Thymus (tissue), 11 donors: ENCODE results near the gene RRBP1. TPM values are rescaled to one million over a fixed set of nuclear protein-coding genes. Genes with fewer than 3 reads are reported as not detected.

ENCODE experiments used
- DNase-seq, 9 donors: peaks; one replicate each; pipeline ENCODE4 v3.0.0-alpha.2; 2013; ENCODE audit warnings: low spot score in 9 of 9, low read depth in 6 of 9, missing footprints in 1 of 9
- H3K27ac ChIP-seq, 2 donors: one replicate each; pipeline ENCODE4 v1.5.1; 2013; ENCODE audit warnings: control low read depth in 1 of 2, low read depth in 1 of 2, low read length in 1 of 2, mild to moderate bottlenecking in 1 of 2, moderate library complexity in 1 of 2
- H3K27me3 ChIP-seq, 2 donors: one replicate each; pipeline ENCODE4 v1.5.1; 2013; ENCODE audit warnings: low read length in 1 of 2; ENCODE audit not compliant: control insufficient read depth in 2 of 2, insufficient read depth in 1 of 2
- H3K36me3 ChIP-seq, 2 donors: one replicate each; pipeline ENCODE4 v1.5.1; 2013; ENCODE audit warnings: low read length in 1 of 2, mild to moderate bottlenecking in 1 of 2, moderate library complexity in 1 of 2; ENCODE audit not compliant: control insufficient read depth in 2 of 2, insufficient read depth in 2 of 2
- H3K4me1 ChIP-seq, 2 donors: one replicate each; pipeline ENCODE4 v1.5.1; 2013; ENCODE audit warnings: low read length in 2 of 2; ENCODE audit not compliant: control insufficient read depth in 2 of 2, insufficient read depth in 2 of 2
- H3K4me3 ChIP-seq, 2 donors: one replicate each; pipeline ENCODE4 v1.5.1; 2013; ENCODE audit warnings: low read length in 2 of 2, control low read depth in 1 of 2, mild to moderate bottlenecking in 1 of 2
- H3K9me3 ChIP-seq, 2 donors: one replicate each; pipeline ENCODE4 v1.5.1; 2013; ENCODE audit warnings: low read length in 1 of 2, mild to moderate bottlenecking in 1 of 2; ENCODE audit not compliant: control insufficient read depth in 2 of 2, insufficient read depth in 1 of 2
- WGBS: extraction: QIAGEN DNeasy Blood & Tissue Kit; methylation state at CpG from one replicate; pipeline ENCODE4 v1.1.7; 2013; 5-methylcytosine and 5-hydroxymethylcytosine counted together
- polyA plus RNA-seq: library from polyadenylated mRNA; stranded (reverse); fragments of 200-250 nt; gene quantifications from one replicate; pipeline ENCODE4 v1.2.3, GENCODE V29; 2013
- total RNA-seq: library from RNA; stranded (reverse); fragments of 120-200 nt; gene quantifications from one replicate; pipeline ENCODE4 v1.2.4, GENCODE V29; 2013
- donor health status: healthy.

RRBP1 gene
- total and polyA plus RNA-seq, 2 donors: 20.7 to 24.2 TPM

DNA sequence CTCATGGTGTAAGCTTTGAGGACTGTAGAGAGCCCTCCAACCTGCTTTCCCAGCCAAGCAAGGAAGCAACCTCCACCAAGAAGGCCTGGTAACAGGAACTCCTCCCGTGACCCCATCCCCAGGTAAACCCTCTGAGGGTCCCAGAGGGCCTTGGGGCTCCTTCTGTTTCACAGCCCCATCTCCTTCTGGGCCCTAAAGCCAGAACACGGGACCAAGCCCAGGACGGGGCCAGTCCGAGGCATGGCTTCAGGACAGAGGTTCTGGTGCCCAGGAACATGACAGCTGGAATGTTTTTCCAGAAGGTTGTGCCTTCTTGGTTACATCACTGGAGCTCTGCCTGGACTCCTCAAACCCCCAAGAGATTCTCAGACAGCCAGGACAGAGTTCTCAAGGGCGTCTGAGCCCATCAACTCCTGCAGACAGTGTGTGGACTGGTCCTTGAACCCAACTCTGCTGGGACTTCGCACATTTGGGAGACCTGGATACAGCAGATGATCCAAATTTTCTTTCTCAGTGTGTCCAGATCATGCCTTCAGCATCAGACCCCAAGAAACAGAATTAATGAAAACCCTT lies 43.1 kb downstream of the RRBP1 start:
- WGBS: 99% methylated on average over 6 of the region's 6 CpGs
- no peak overlapping the region for H3K27ac ChIP-seq
- H3K4me1 ChIP-seq: peaks cover 6 to 32% of the 10 kb centered on the region in 2 donors

DNA sequence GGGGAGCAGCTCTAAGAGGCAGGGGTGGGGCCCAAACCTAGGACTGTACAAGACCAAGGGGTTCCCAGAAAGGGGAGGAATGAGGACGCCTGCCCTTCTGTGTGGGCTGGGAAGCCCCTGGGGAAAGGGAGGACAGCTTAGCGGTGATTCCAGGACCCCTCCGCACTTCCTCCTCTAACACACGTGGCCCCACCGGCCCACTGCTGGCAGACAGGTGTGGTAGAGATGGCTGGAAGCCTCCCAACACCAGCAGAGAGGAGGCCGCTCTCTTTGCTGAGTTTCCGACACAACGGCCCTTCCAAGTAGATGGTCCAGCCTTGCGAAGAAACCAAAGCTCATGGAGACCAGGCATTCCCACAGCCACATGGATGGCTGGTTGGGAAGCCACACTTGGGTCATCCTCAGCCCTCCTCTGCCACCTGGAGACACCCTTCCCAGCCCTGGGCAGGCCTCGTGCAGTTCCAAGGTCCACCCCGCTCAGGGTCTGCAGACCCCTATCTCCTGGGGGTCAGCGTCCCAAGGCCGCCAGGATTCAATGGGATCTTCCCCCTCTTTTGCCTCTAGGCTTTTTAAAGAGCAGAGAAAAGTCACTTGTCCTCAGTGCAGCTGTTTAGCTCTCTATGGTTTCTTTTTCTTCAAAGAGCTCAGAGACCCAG lies 43.9 kb downstream of the RRBP1 start:
- H3K27me3 ChIP-seq: no peaks in the 10 kb centered on the region
- WGBS: 94% methylated on average over 13 of the region's 13 CpGs
- peaks cover 6 to 33% of the 10 kb centered on the region in 2 donors for H3K4me1 ChIP-seq

More for the DNA sequence above, 43.1 kb downstream of the RRBP1 start:
- Histone ChIP-seq H3K4me3 (no peak overlapping the region), H3K36me3 (peaks cover 17 to 41% of the 10 kb centered on the region in 2 donors), H3K27me3 (no peaks in the 10 kb centered on the region), H3K9me3 (no peaks in the 10 kb centered on the region)
- DNase-seq: no peak

DNA sequence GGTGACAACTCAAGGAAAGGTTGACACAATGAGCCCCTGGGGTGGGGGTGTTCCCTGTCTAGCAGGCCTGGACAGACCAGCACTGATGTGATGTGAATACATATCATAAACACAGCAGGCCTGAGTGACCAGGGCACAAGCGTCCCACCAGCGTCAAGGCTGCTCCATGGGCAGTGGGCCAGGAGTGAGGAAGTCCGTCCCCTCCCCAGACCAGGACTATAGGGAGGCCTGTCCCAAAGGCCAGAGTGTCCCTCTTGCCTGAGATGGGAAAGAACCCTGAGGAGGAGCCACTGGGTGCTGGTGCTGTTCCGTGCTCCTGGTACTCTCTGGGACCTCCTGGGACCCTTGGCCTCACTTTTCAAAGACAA lies 44.6 kb downstream of the RRBP1 start:
- Histone ChIP-seq H3K36me3 (peaks cover 26 to 55% of the 10 kb centered on the region in 2 donors), H3K9me3 (no peaks in the 10 kb centered on the region), H3K27ac (no peak overlapping the region), H3K27me3 (no peaks in the 10 kb centered on the region), H3K4me1 (peaks cover 6 to 33% of the 10 kb centered on the region in 2 donors), H3K4me3 (no peak overlapping the region)
- DNase-seq: no peak
- 90% methylated on average over 4 of the region's 4 CpGs for WGBS

More for the DNA sequence above, 43.9 kb downstream of the RRBP1 start:
- no peak overlapping the region for H3K4me3 ChIP-seq
- no peak for DNase-seq
- no peak overlapping the region for H3K27ac ChIP-seq
- H3K9me3 ChIP-seq: no peaks in the 10 kb centered on the region
- peaks cover 19 to 50% of the 10 kb centered on the region in 2 donors for H3K36me3 ChIP-seq

DNA sequence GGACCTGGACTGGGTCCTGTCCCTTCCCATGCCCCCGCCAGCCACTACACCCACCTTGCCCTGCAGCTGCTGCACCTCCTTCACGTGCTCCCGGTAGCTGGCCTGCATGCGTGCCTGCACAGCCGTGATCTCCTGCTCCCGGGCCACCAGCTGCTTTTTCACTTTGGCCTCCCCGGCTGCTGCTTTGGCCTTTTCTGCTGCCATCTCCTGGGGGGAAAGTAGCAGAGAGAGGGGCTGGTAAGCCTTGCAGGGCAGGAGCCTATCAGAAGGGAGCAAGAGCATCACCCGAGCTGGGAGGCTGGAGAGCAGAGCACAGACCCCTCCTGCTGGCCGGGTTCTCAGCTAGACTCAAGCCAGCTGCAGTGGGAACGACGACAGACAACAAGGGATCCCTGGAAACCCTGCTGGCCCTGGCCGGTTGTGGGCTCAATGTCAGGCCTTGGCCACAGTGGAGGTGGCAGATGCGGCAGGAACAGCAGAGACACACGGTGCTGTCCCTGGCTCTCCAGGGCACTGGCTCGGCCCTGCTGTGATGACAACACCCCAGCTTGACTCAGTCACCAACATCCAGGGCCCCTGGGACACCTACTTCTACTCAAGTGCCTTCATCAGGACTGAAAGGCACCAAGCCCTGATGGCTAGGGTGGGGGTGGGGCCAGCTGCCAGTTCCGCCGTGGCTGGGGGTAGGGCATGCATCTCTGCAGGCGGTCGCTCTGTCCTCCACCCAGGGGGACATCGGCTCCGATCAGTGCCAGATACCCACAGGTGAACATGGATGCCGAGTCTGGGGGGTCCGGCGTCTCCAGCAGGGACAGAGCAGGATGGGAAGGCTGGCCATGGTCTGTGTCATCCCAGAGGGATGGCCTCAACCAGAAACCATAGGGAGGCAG lies 45.3 kb downstream of the RRBP1 start:
- Histone ChIP-seq H3K27me3 (no peaks in the 10 kb centered on the region), H3K4me3 (no peak overlapping the region), H3K27ac (no peak overlapping the region), H3K36me3 (peaks cover 27 to 52% of the 10 kb centered on the region in 2 donors), H3K4me1 (peaks cover 6 to 33% of the 10 kb centered on the region in 2 donors), H3K9me3 (no peaks in the 10 kb centered on the region)
- 96% methylated on average over 24 of the region's 24 CpGs for WGBS
- DNase-seq: no peak

DNA sequence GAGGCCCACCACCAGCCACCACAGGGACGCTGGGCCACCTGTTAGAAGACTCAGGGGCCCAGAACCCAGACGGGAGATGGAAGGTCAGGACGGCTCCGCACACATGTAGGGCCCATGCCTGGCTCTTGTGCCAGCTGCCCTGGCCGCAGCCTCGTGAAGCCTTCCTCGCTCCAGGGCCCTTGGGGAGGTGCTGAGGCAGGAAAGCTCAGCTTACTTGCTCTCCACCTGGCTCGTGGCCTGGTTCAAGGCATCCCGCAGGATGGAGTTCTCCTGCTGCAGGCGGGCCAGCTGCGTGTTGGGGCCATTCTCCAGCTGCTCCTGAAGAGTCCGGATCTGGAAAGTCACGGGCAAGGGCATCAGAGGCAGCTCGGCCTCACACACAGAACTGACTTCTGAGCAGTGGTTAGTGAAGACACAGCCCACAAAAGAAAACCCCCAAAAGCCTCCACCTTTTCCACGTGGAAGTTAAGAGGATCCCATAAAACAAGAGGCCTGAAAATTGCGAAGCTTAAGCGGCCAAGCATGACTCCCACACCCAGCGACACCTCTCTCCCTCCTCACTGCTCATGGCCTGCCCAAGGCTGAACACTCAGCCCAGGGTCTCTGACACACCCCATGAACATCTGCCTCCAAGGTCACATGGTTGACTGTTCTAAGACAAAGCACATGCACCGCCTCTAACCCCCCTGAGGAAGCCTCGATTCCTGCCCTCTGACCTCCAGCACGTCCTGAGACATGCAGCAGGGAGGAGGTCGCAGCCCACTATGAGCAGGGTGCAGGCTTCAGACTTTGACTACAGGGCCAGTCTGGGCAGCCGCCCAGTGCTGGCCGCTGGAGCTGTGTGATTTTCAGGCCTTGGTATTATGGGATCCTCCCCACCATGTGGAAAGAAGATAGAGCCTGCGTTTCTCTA lies 46.5 kb downstream of the RRBP1 start:
- Histone ChIP-seq H3K36me3 (peaks cover 28 to 41% of the 10 kb centered on the region in 2 donors), H3K4me1 (peaks cover 6 to 45% of the 10 kb centered on the region in 2 donors), H3K27ac (peak overlapping the region in 1 of 2 donors; percentile 82)

DNA sequence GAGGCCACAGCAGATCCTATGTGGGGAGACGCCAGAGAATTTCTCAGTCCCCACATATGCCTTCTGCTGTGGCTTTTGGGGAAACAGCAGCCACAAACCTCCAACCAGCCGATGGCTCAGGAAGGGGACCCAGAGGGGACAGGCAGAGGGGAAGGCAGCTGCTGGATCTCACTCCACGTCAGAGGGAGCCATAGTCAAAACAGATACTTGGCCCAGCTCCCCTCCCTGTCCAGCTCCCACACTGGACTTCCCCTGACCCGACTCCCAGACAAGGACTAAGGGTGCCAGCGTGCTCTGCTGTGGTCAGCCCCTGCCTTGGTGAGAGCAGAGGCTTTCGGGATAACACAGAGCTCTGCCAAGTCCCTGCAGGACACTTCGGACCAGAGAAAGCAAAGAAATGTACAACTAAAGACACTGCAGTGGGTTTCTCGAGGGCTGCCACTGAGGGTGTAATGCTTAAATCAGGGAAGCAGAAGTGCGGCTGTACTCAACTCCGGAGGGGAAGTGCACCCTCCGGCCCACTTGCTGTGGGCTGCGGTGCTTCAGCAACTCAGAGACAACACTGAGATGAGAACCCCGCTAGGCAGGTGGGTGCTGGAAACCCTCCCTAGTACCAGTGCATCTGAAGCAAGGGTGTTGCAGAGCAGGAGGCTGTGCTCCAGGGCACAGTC lies 47.2 kb downstream of the RRBP1 start:
- peak overlapping the region in 1 of 2 donors; percentile 82 for H3K27ac ChIP-seq
- H3K4me3 ChIP-seq: no peak overlapping the region
- no peaks in the 10 kb centered on the region for H3K27me3 ChIP-seq
- DNase-seq: peak in 3 of 9 donors; percentile 53 to 79 (median 57)
- no peaks in the 10 kb centered on the region for H3K9me3 ChIP-seq
- peaks cover 6 to 45% of the 10 kb centered on the region in 2 donors for H3K4me1 ChIP-seq
- WGBS: 33% methylated on average over 13 of the region's 13 CpGs
- H3K36me3 ChIP-seq: peaks cover 25 to 43% of the 10 kb centered on the region in 2 donors

More for the DNA sequence above, 46.5 kb downstream of the RRBP1 start:
- no peaks in the 10 kb centered on the region for H3K27me3 ChIP-seq
- no peak overlapping the region for H3K4me3 ChIP-seq
- no peaks in the 10 kb centered on the region for H3K9me3 ChIP-seq
- WGBS: 83% methylated on average over 25 of the region's 25 CpGs
- peak in 3 of 9 donors; percentile 55 to 80 (median 56) for DNase-seq

DNA sequence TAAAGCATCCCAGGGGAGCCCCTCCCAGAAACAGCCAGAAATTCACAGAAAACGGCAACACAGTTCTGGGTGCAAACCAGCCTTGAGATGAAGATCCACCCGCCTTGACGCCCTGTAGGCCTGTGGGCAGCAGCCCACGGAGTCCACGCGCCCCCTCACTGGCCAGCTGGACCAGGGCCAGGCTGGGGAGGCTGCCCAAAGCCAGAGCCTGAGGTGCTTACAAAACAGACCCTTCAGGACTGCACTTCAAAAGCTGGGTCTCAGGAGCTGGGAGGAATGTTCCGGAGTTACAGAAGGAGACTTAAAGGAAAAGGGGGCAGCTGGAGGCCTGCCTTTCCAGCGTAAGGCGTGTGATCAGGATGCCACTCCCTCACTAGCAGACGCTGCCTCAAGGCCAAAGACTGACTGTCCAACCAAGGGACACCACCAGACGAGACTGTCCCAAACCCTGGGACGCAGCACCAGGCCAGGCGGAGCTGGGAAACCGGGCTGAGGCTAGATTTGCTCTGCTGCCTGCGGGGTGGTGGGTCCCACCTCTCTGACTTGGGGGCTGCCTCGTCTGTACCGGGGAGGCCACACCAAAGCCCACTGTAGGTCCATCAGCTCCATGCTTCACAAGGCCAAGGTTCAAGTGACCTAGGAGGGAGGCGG lies 48.1 kb downstream of the RRBP1 start:
- no peak for DNase-seq
- peak overlapping the region in 1 of 2 donors; percentile 82 for H3K27ac ChIP-seq
- 96% methylated on average over 18 of the region's 18 CpGs for WGBS
- peaks cover 6 to 45% of the 10 kb centered on the region in 2 donors for H3K4me1 ChIP-seq
- H3K4me3 ChIP-seq: no peak overlapping the region
- peaks cover 29 to 45% of the 10 kb centered on the region in 2 donors for H3K36me3 ChIP-seq
- no peaks in the 10 kb centered on the region for H3K27me3 ChIP-seq
- H3K9me3 ChIP-seq: no peaks in the 10 kb centered on the region
